ENCODE measurements around the gene LDLRAD4.

DNA sequence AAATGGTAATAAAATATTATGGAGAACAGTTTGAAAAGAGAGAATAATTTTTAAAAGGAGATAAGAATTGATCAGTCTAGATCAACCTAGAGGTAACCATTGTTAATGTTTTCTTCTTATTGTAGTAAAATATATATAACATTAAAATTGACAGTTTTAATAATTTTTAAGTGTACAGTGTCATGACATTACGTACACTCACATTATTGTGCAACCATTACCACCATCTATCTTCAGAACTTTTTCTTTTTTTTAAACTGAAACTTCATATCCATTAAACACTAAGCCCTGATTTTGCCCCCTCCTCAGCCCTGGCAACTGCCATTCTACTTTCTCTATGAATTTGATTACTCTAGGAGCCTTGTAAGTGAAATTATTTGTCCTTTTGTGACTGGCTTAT is 121.1 kb downstream of the LDLRAD4 start:
- TF ChIP-seq CTCF (IDR thresholded peaks at IDR 0.05) = no peak
- TF ChIP-seq POLR2A (IDR thresholded peaks at IDR 0.05) = no peak

All from lower leg skin (tissue), 3 donors.